OCI-LY7 (cell line): ENCODE measurements around the gene SRRM2. TPM values are rescaled to one million over a fixed set of nuclear protein-coding genes. Genes with fewer than 3 reads are reported as not detected.

Source experiments
- BruUV-seq: library from RNA; stranded (reverse); fragments of 400-500 nt; replicated peaks from 2 replicates; lab custom pipeline; 2021; lab: Mats Ljungman, UMichigan
- CTCF ChIA-PET: fragments of 300-600 bp; sonication (Branson Sonifier 250); formaldehyde crosslinking; loops from one replicate; lab custom pipeline; 2022; ENCODE audit warnings: antibody characterized with exemption; ENCODE audit not compliant: unreplicated experiment; lab: Charles Lee
- POLR2A ChIA-PET: fragments of 300-600 bp; sonication (Branson Sonifier 250); formaldehyde crosslinking; loops from one replicate; lab custom pipeline; 2022; ENCODE audit warnings: antibody characterized with exemption; lab: Charles Lee
- DNase-seq: peaks from one replicate; pipeline ENCODE4 v3.0.0-alpha.2; 2015; ENCODE audit warnings: low spot score
- H2AFZ ChIP-seq: fragments of 200-600 bp; sonication (generic), shearing (Covaris generic); 2 replicates; pipeline ENCODE4 v1.6.1; 2014; ENCODE audit warnings: mild to moderate bottlenecking, antibody characterized with exemption, low read length, moderate library complexity
- H3K27ac ChIP-seq: fragments of 200-600 bp; sonication (generic); 2 replicates; pipeline ENCODE4 v1.5.1; 2014; ENCODE audit warnings: mixed run types, low read depth, mild to moderate bottlenecking, moderate library complexity, low read length, inconsistent platforms; ENCODE audit not compliant: poor library complexity, severe bottlenecking
- H3K36me3 ChIP-seq: fragments of 200-600 bp; sonication (generic); 2 replicates; pipeline ENCODE4 v1.6.1; 2014; ENCODE audit warnings: mild to moderate bottlenecking, antibody characterized with exemption, low read length, moderate library complexity, mixed read lengths; ENCODE audit not compliant: insufficient read depth
- H3K4me1 ChIP-seq: fragments of 200-600 bp; sonication (generic); 2 replicates; pipeline ENCODE4 v1.5.1; 2014; ENCODE audit warnings: mild to moderate bottlenecking, low read length; ENCODE audit not compliant: insufficient read depth, poor library complexity, severe bottlenecking
- H3K4me2 ChIP-seq: fragments of 200-600 bp; sonication (generic); 2 replicates; pipeline ENCODE4 v1.6.1; 2014; ENCODE audit warnings: mild to moderate bottlenecking, low read length
- H3K4me3 ChIP-seq: fragments of 200-600 bp; sonication (generic); 2 replicates; pipeline ENCODE4 v1.5.1; 2014; ENCODE audit warnings: mild to moderate bottlenecking, low read depth, low read length; ENCODE audit not compliant: poor library complexity, severe bottlenecking
- H3K79me2 ChIP-seq: fragments of 200-600 bp; sonication (generic); 2 replicates; pipeline ENCODE4 v1.6.1; 2016; ENCODE audit warnings: low read depth, mild to moderate bottlenecking, low read length, moderate library complexity, mixed read lengths; ENCODE audit not compliant: insufficient read depth
- H3K9me2 ChIP-seq: fragments of 200-600 bp; sonication (generic); 2 replicates; pipeline ENCODE4 v1.6.1; 2016; ENCODE audit warnings: mild to moderate bottlenecking, low read length, mixed read lengths; ENCODE audit not compliant: insufficient read depth
- H3K9me3 ChIP-seq: fragments of 200-600 bp; sonication (generic); 2 replicates; pipeline ENCODE4 v1.6.1; 2014; ENCODE audit warnings: mild to moderate bottlenecking, mixed run types, low read length, mixed read lengths
- H4K20me1 ChIP-seq: fragments of 200-600 bp; sonication (generic); 2 replicates; pipeline ENCODE4 v1.6.1; 2014; ENCODE audit warnings: mild to moderate bottlenecking, antibody characterized with exemption, low read length, moderate library complexity, mixed read lengths; ENCODE audit not compliant: insufficient read depth
- CTCF ChIP-seq: fragments of 200-600 bp; sonication (generic); conservative IDR thresholded peaks from 2 replicates; pipeline ENCODE4 v1.5.1; 2014; ENCODE audit warnings: mild to moderate bottlenecking, antibody characterized with exemption, low read length, moderate library complexity, mixed read lengths
- EZH2phosphoT487 ChIP-seq: fragments of 200-600 bp; sonication (generic); IDR thresholded peaks from 2 replicates; pipeline ENCODE4 v1.6.1; 2018; ENCODE audit warnings: low read depth, borderline replicate concordance, mild to moderate bottlenecking, mixed run types, antibody characterized with exemption, low read length, moderate library complexity, mixed read lengths
- intact Hi-C: fragments of 100-400 bp; cut with micrococcal nuclease; formaldehyde crosslinking; loops from one replicate; pipeline ENCODE4 v1.10.0; 2022; ENCODE audit not compliant: unreplicated experiment
- total RNA-seq, 2 experiments: library from RNA; depleted of rRNA in 1 of 2; stranded (reverse); fragments of >200 nt in 1 of 2; shearing (Covaris generic) in 1 of 2; gene quantifications; 2 replicates each; pipeline ENCODE4 v1.2.3, GENCODE V29; 2014 to 2022

SRRM2 gene
- total RNA-seq, 2 experiments from 2014 or later = 208 to 819 TPM

- intact Hi-C loops = no loop called here
- Histone ChIP-seq H3K9me2 (no peaks in the 10 kb centered on the region), H3K4me3 (no peak overlapping the region), H3K79me2 (peaks cover 26% of the 10 kb centered on the region), H3K36me3 (peaks cover 15% of the 10 kb centered on the region), H3K4me1 (peaks cover 18% of the 10 kb centered on the region), H3K27ac (no peak overlapping the region), H2AFZ (no peak overlapping the region), H3K4me2 (no peak overlapping the region), H4K20me1 (peaks cover 10% of the 10 kb centered on the region; the same call in 1 of the 2 replicates), H3K9me3 (no peaks in the 10 kb centered on the region)
- DNase-seq = no peak
- BruUV-seq = no TSS peak
- TF ChIP-seq CTCF (no peak), EZH2phosphoT487 (no peak)
- ChIA-PET POLR2A (interaction anchor here (0.9 kb wide), 1 partner anchor 17 kb away, joined by 4 read pairs; no protein-coding TSS in a partner anchor), CTCF (no interaction called here)
These were observed 26.9 kb downstream of the SRRM2 start for GRCh38 chr16:2779151-2779920.

- intact Hi-C loops = no loop called here
- H3K79me2 ChIP-seq = peaks cover 26% of the 10 kb centered on the region
- no peak for DNase-seq
- H3K27ac ChIP-seq = no peak overlapping the region
- H3K36me3 ChIP-seq = peaks cover 6% of the 10 kb centered on the region; the same call in 1 of the 2 replicates
- BruUV-seq = no TSS peak
- no peaks in the 10 kb centered on the region for H3K9me2 ChIP-seq
- no peak overlapping the region for H3K4me2 ChIP-seq
- no peak overlapping the region for H3K4me3 ChIP-seq
- CTCF ChIA-PET = no interaction called here
- peaks cover 10% of the 10 kb centered on the region; the same call in 1 of the 2 replicates for H4K20me1 ChIP-seq
- POLR2A ChIA-PET = interaction anchor here (0.6 to 0.9 kb wide), 2 partner anchors 16 kb away, joined by 3 to 4 read pairs; no protein-coding TSS in a partner anchor
- H3K4me1 ChIP-seq = peaks cover 17% of the 10 kb centered on the region
- no peaks in the 10 kb centered on the region for H3K9me3 ChIP-seq
- no peak overlapping the region for H2AFZ ChIP-seq
- TF ChIP-seq EZH2phosphoT487 (no peak), CTCF (no peak)
These were observed 27.8 kb downstream of the SRRM2 start for GRCh38 chr16:2779978-2780898.
